HepG2 (cell line): ENCODE data around the gene CIB2. TPM values are rescaled to one million over a fixed set of nuclear protein-coding genes. Genes with fewer than 3 reads are reported as not detected.

Source experiments
- BCL6 ChIP-seq: IDR thresholded peaks from 2 replicates; pipeline ENCODE4 v1.6.1; 2016; ENCODE audit warnings: missing genetic modification reagents, missing compliant biosample characterization
- CEBPZ ChIP-seq: IDR thresholded peaks from 2 replicates; pipeline ENCODE4 v1.6.1; 2012; ENCODE audit warnings: low read length, improper control_type of control experiment
- GLI4 ChIP-seq: sonication (generic); formaldehyde crosslinking; IDR thresholded peaks from 2 replicates; pipeline ENCODE4 v1.5.1; 2020; ENCODE audit warnings: missing genetic modification reagents, mild to moderate bottlenecking, moderate library complexity, borderline replicate concordance
- HNF4G ChIP-seq, 2 experiments: sonication (generic) in 1 of 2; formaldehyde crosslinking in 1 of 2; IDR thresholded peaks; 2 replicates each; pipeline versions ENCODE4 v1.4.0 to v1.6.1; 2011 to 2020; ENCODE audit warnings: borderline replicate concordance in 2 of 2, low read depth in 2 of 2, mild to moderate bottlenecking in 2 of 2, low read length in 1 of 2, missing genetic modification reagents in 1 of 2, moderate library complexity in 1 of 2
- MAFF ChIP-seq: IDR thresholded peaks from 2 replicates; pipeline ENCODE4 v1.6.1; 2011; ENCODE audit warnings: low read depth, low read length, improper control_type of control experiment
- MXI1 ChIP-seq: IDR thresholded peaks from 3 replicates; pipeline ENCODE4 v1.6.1; 2012; ENCODE audit warnings: low read depth, low read length, inconsistent platforms, borderline replicate concordance
- NFATC3 ChIP-seq: sonication (generic); formaldehyde crosslinking; IDR thresholded peaks from 2 replicates; pipeline ENCODE4 v1.5.1; 2020; ENCODE audit warnings: mild to moderate bottlenecking, missing genetic modification reagents
- POLR2A ChIP-seq, 2 experiments: IDR thresholded peaks; 2 replicates each; pipeline ENCODE4 v1.6.1; 2011; ENCODE audit warnings: low read depth in 2 of 2, low read length in 2 of 2, mild to moderate bottlenecking in 1 of 2, moderate library complexity in 1 of 2; ENCODE audit not compliant: insufficient read depth in 1 of 2
- POLR2G ChIP-seq: fragments of 200-400 bp; formaldehyde crosslinking; IDR thresholded peaks from 2 replicates; pipeline ENCODE4 v1.6.1; 2018; ENCODE audit warnings: mild to moderate bottlenecking, low read depth, low read length, moderate library complexity
- PRMT3 ChIP-seq: sonication (generic); formaldehyde crosslinking; IDR thresholded peaks from 2 replicates; pipeline ENCODE4 v1.8.1; 2022; ENCODE audit warnings: low read depth, mild to moderate bottlenecking, moderate library complexity, missing genetic modification reagents, borderline replicate concordance
- SMAD1 ChIP-seq: sonication (generic); formaldehyde crosslinking; IDR thresholded peaks from 2 replicates; pipeline ENCODE4 v1.4.0; 2020; ENCODE audit warnings: missing genetic modification reagents, low read depth, mild to moderate bottlenecking, borderline replicate concordance
- TERF1 ChIP-seq: sonication (generic); formaldehyde crosslinking; IDR thresholded peaks from 2 replicates; pipeline ENCODE4 v1.8.0; 2022; ENCODE audit warnings: mild to moderate bottlenecking, missing genetic modification reagents, moderate library complexity
- ZFP1 ChIP-seq: IDR thresholded peaks from 2 replicates; pipeline ENCODE4 v1.6.1; 2016
- ZNF34 ChIP-seq: sonication (generic); formaldehyde crosslinking; IDR thresholded peaks from 2 replicates; pipeline ENCODE4 v1.4.0; 2020; ENCODE audit warnings: mild to moderate bottlenecking, missing genetic modification reagents, borderline replicate concordance
- ZNF350 ChIP-seq: sonication (generic); formaldehyde crosslinking; IDR thresholded peaks from 2 replicates; pipeline ENCODE4 v1.4.0; 2020; ENCODE audit warnings: mild to moderate bottlenecking, low read depth, missing genetic modification reagents, borderline replicate concordance
- ZNF414 ChIP-seq: sonication (generic); formaldehyde crosslinking; IDR thresholded peaks from 2 replicates; pipeline ENCODE4 v1.5.0; 2020; ENCODE audit warnings: missing genetic modification reagents
- ZNF446 ChIP-seq: sonication (generic); formaldehyde crosslinking; IDR thresholded peaks from 2 replicates; pipeline ENCODE4 v1.5.0; 2020; ENCODE audit warnings: mild to moderate bottlenecking, missing genetic modification reagents
- ZNF550 ChIP-seq: sonication (generic); formaldehyde crosslinking; IDR thresholded peaks from 2 replicates; pipeline ENCODE4 v1.4.0; 2020; ENCODE audit warnings: mild to moderate bottlenecking, missing genetic modification reagents, borderline replicate concordance
- ZNF615 ChIP-seq: sonication (generic); formaldehyde crosslinking; IDR thresholded peaks from 2 replicates; pipeline ENCODE4 v1.5.0; 2020; ENCODE audit warnings: mild to moderate bottlenecking, missing genetic modification reagents, borderline replicate concordance
- ZNF678 ChIP-seq: sonication (generic); formaldehyde crosslinking; IDR thresholded peaks from 2 replicates; pipeline ENCODE4 v1.4.0; 2020; ENCODE audit warnings: mild to moderate bottlenecking, missing genetic modification reagents
- ZNF768 ChIP-seq: sonication (generic); formaldehyde crosslinking; IDR thresholded peaks from 2 replicates; pipeline ENCODE4 v1.4.0; 2020; ENCODE audit warnings: missing genetic modification reagents
- ZNF788 ChIP-seq: sonication (generic); formaldehyde crosslinking; IDR thresholded peaks from 2 replicates; pipeline ENCODE4 v1.5.0; 2020; ENCODE audit warnings: mild to moderate bottlenecking, missing genetic modification reagents, borderline replicate concordance
- ZSCAN30 ChIP-seq: sonication (generic); formaldehyde crosslinking; IDR thresholded peaks from 2 replicates; pipeline ENCODE4 v1.5.0; 2020; ENCODE audit warnings: mild to moderate bottlenecking, missing genetic modification reagents
- polyA plus RNA-seq, 8 experiments: library from polyadenylated mRNA; depleted of rRNA in 3 of 8; stranded (reverse) in 7 of 8; unstranded in 1 of 8; fragments of >200 nt; fragmentation: Illumina TruSeq in 4 of 8; extraction: Trizol in 4 of 8; gene quantifications; 2 replicates each; pipeline versions ENCODE4 v1.2.1 to v1.2.3, GENCODE V29; 2011 to 2016; ENCODE audit warnings: low read depth in 4 of 8, missing spikeins in 1 of 8, mixed read lengths in 1 of 8; ENCODE audit not compliant: insufficient read depth in 1 of 8
- total RNA-seq, 5 experiments: library from RNA; depleted of rRNA; stranded (reverse); fragments of >200 nt; fragmentation: Illumina TruSeq; extraction: Trizol; gene quantifications; 2 replicates each; pipeline ENCODE4 v1.2.3, GENCODE V29; 2016; ENCODE audit warnings: low read depth in 1 of 5
- TF ChIP-seq, protein P1 (sequence below): IDR thresholded peaks from 2 replicates; pipeline ENCODE4 v1.6.1; 2016; ENCODE audit warnings: missing biosample characterization, missing genetic modification reagents, low read depth

CIB2 gene
- total and polyA plus RNA-seq, 2 of the 13 experiments (the other 11 are each of a cell fraction or from before 2014, with no cell fraction given): 1.4 to 1.5 TPM

GRCh38 chr15:78149068-78149804 lies 18.0 kb upstream of the CIB2 start, which contains the start of gene IDH3A (continued):
- TF ChIP-seq ZNF350 (no peak), MAFF (no peak), ZNF550 (CRISPR knock-in tag) (no peak), BCL6 (no peak), POLR2A (IDR thresholded peaks at IDR 0.05; ENCODE audit: insufficient read depth in 1 of 2, low read depth in 2 of 2, low read length in 2 of 2) (peak; percentile 68 to 88), ZNF768 (CRISPR knock-in tag) (peak; percentile 40; the same call in 1 of the 2 replicates), ZFP1 (CRISPR knock-in tag) (no peak), GLI4 (CRISPR knock-in tag) (no peak), NFATC3 (CRISPR knock-in tag) (no peak), MXI1 (peak; percentile 63; the same call in 1 of the 3 replicates), ZNF446 (CRISPR knock-in tag) (no peak; the same call in 1 of the 2 replicates), POLR2G (peak; percentile 73), ZNF414 (CRISPR knock-in tag) (no peak), ZNF34 (CRISPR knock-in tag) (no peak), ZSCAN30 (CRISPR knock-in tag) (no peak), TERF1 (CRISPR knock-in tag) (no peak), HNF4G (IDR thresholded peaks at IDR 0.05; ENCODE audit: borderline replicate concordance, low read depth, low read length) (no peak), HNF4G (CRISPR knock-in tag; IDR thresholded peaks at IDR 0.05; ENCODE audit: borderline replicate concordance, low read depth) (no peak), ZNF678 (CRISPR knock-in tag) (no peak), ZNF788 (CRISPR knock-in tag) (peak; percentile 60; the same call in 1 of the 2 replicates), CEBPZ (no peak), SMAD1 (CRISPR knock-in tag) (no peak), PRMT3 (no peak), ZNF615 (no peak)
- TF ChIP-seq, protein P1, sequence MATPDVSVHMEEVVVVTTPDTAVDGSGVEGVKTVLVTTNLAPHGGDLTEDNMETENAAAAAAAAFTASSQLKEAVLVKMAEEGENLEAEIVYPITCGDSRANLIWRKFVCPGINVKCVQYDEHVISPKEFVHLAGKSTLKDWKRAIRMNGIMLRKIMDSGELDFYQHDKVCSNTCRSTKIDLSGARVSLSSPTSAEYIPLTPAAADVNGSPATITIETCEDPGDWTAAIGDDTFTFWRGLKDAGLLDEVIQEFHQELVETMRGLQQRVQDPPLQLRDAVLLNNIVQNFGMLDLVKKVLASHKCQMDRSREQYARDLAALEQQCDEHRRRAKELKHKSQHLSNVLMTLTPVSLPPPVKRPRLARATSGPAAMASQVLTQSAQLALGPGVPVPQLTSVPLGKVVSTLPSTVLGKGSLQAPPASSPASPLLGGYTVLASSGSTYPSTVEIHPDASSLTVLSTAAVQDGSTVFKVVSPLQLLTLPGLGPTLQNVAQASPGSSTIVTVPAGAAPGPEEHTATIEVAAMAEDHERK (CRISPR knock-in tag): no peak
